Astrocyte (in vitro differentiated cells and primary cell): ENCODE results near the gene NUFIP2. TPM values are rescaled to one million over a fixed set of nuclear protein-coding genes. Genes with fewer than 3 reads are reported as not detected.

Experiments used
- DNase-seq: peaks from one replicate; pipeline ENCODE4 v3.0.0-alpha.2; 2010; ENCODE audit warnings: low read depth
- FAIRE-seq: peaks from 2 replicates; lab custom pipeline; 2011; peaks lifted over from hg19 to GRCh38; lab: Jason Lieb, UNC
- H2AFZ ChIP-seq: 2 replicates; pipeline ENCODE4 v1.6.0; 2012; ENCODE audit warnings: low read depth, low read length, inconsistent platforms
- H3K27ac ChIP-seq: 2 replicates; pipeline ENCODE4 v1.5.1; 2011; ENCODE audit warnings: low read depth, low read length, inconsistent platforms
- H3K27me3 ChIP-seq: 2 replicates; pipeline ENCODE4 v1.6.0; 2011; ENCODE audit warnings: low read length, inconsistent platforms; ENCODE audit not compliant: insufficient read depth
- H3K36me3 ChIP-seq: 2 replicates; pipeline ENCODE4 v1.5.1; 2011; ENCODE audit warnings: low read length, inconsistent platforms; ENCODE audit not compliant: insufficient read depth
- H3K4me1 ChIP-seq: 2 replicates; pipeline ENCODE4 v1.5.1; 2011; ENCODE audit warnings: low read length, inconsistent platforms; ENCODE audit not compliant: insufficient read depth
- H3K4me2 ChIP-seq: 2 replicates; pipeline ENCODE4 v1.6.0; 2012; ENCODE audit warnings: low read length, inconsistent platforms
- H3K4me3 ChIP-seq: 2 replicates; pipeline ENCODE4 v1.5.1; 2011; ENCODE audit warnings: low read depth, mild to moderate bottlenecking, low read length, inconsistent platforms; ENCODE audit not compliant: insufficient read depth
- H3K79me2 ChIP-seq: 2 replicates; pipeline ENCODE4 v1.6.0; 2012; ENCODE audit warnings: mild to moderate bottlenecking, low read length, inconsistent platforms; ENCODE audit not compliant: insufficient read depth
- H3K9ac ChIP-seq: 2 replicates; pipeline ENCODE4 v1.6.0; 2012; ENCODE audit warnings: mild to moderate bottlenecking, low read length, inconsistent platforms
- H3K9me3 ChIP-seq: 2 replicates; pipeline ENCODE4 v1.5.1; 2012; ENCODE audit warnings: low read depth, mild to moderate bottlenecking, low read length, inconsistent platforms; ENCODE audit not compliant: insufficient read depth
- H4K20me1 ChIP-seq: 2 replicates; pipeline ENCODE4 v1.6.0; 2012; ENCODE audit warnings: low read length, inconsistent platforms; ENCODE audit not compliant: insufficient read depth
- H3K27ac Mint-ChIP-seq: one replicate; pipeline ENCODE4 v1.8.0; 2021; ENCODE audit warnings: mild to moderate bottlenecking, mixed read lengths; ENCODE audit not compliant: unreplicated experiment
- H3K27me3 Mint-ChIP-seq: one replicate; pipeline ENCODE4 v1.8.0; 2021; ENCODE audit warnings: low read depth, mixed read lengths; ENCODE audit not compliant: unreplicated experiment
- H3K36me3 Mint-ChIP-seq: one replicate; pipeline ENCODE4 v1.8.0; 2021; ENCODE audit warnings: low read depth, mixed read lengths; ENCODE audit not compliant: unreplicated experiment
- H3K4me1 Mint-ChIP-seq: one replicate; pipeline ENCODE4 v1.8.0; 2021; ENCODE audit warnings: low read depth, mixed read lengths; ENCODE audit not compliant: unreplicated experiment
- H3K4me3 Mint-ChIP-seq: one replicate; pipeline ENCODE4 v1.8.0; 2021; ENCODE audit warnings: mild to moderate bottlenecking, moderate library complexity, mixed read lengths; ENCODE audit not compliant: unreplicated experiment
- H3K9me3 Mint-ChIP-seq: one replicate; pipeline ENCODE4 v1.8.0; 2021; ENCODE audit warnings: mild to moderate bottlenecking, mixed read lengths; ENCODE audit not compliant: unreplicated experiment
- EZH2 ChIP-seq: IDR thresholded peaks from 2 replicates; pipeline ENCODE4 v1.6.1; 2012; ENCODE audit warnings: mild to moderate bottlenecking, low read length, inconsistent platforms; ENCODE audit not compliant: insufficient read depth
- total RNA-seq: library from RNA; stranded (reverse); gene quantifications from 2 replicates; pipeline ENCODE4 v1.2.1, GENCODE V29; 2021
- TF ChIP-seq, protein P1 (sequence below): IDR thresholded peaks from 2 replicates; pipeline ENCODE4 v1.5.1; 2011; ENCODE audit warnings: low read depth, mild to moderate bottlenecking, inconsistent platforms, low read length, moderate library complexity; ENCODE audit not compliant: insufficient read depth

The NUFIP2 gene
- total RNA-seq, 1 donor from 2014 or later, result 79.8 TPM

DNA sequence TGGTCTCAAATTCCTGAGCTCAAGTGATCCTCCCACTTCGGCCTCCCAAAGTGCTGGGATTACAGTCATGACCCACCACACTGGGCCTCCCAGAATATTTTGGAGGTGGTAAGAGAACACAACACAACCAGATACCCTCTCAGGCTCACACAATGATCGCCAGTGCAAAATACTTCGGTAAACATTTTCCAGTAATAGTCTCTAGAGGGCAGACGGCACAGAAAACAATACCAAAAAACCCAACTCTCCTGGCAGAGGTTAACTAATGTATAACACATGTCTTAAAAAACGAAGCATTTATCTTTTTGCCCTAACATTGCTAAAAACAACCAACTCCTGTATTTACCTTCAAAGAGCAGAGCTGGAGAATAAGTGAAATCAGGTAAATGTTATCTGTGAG is 10.5 kb downstream of the NUFIP2 start:
- no peak overlapping the region for H3K4me3 ChIP-seq
- H4K20me1 ChIP-seq, result peaks cover 97% of the 10 kb centered on the region
- no peak overlapping the region for H3K27ac Mint-ChIP-seq

DNA sequence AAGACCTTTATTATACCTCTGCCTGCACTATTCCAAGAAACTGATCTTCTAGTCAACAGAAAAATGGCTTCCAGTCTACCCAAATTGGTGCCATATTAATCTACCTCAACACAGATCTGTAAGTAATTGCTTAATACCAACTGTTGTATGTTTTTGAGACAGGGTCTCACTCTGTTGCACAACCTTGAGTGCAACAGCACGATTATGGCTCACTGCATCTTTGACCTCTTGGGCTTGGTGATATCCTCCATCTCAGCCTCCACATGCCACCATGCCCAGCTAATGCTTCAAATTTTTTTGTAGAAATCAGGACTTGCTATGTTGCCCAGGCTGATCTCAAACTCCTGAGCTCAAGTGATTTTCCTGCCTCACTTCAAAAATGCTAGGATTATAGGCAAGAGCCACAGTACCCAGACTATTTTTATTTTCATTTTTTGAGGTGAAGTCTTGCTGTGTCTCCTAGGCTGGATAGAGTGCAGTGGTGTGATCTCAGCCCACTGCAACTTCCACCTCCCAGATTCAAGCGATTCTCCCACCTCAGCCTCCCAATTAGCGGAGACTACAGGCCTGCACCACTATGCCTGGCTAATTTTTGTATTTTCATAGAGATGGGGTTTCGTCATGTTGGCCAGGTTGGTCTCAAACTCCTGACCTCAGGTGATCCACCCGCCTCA is 14.4 kb downstream of the NUFIP2 start:
- DNase-seq (no peak), FAIRE-seq (no peak)
- Mint-ChIP-seq H3K36me3 (peaks cover 51% of the 10 kb centered on the region), H3K4me3 (no peak overlapping the region), H3K27ac (no peak overlapping the region), H3K4me1 (peaks cover 25% of the 10 kb centered on the region), H3K27me3 (no peaks in the 10 kb centered on the region), H3K9me3 (peaks cover 10% of the 10 kb centered on the region)
- peaks cover 43% of the 10 kb centered on the region for H3K36me3 ChIP-seq
- H4K20me1 ChIP-seq, result peaks cover 94% of the 10 kb centered on the region
- H3K9me3 ChIP-seq, result no peaks in the 10 kb centered on the region
- H3K27me3 ChIP-seq, result no peaks in the 10 kb centered on the region
- H2AFZ ChIP-seq, result no peak overlapping the region
- H3K4me1 ChIP-seq, result peaks cover 2% of the 10 kb centered on the region
- no peak overlapping the region for H3K9ac ChIP-seq
- no peak overlapping the region for H3K4me2 ChIP-seq
- TF ChIP-seq, protein P1, sequence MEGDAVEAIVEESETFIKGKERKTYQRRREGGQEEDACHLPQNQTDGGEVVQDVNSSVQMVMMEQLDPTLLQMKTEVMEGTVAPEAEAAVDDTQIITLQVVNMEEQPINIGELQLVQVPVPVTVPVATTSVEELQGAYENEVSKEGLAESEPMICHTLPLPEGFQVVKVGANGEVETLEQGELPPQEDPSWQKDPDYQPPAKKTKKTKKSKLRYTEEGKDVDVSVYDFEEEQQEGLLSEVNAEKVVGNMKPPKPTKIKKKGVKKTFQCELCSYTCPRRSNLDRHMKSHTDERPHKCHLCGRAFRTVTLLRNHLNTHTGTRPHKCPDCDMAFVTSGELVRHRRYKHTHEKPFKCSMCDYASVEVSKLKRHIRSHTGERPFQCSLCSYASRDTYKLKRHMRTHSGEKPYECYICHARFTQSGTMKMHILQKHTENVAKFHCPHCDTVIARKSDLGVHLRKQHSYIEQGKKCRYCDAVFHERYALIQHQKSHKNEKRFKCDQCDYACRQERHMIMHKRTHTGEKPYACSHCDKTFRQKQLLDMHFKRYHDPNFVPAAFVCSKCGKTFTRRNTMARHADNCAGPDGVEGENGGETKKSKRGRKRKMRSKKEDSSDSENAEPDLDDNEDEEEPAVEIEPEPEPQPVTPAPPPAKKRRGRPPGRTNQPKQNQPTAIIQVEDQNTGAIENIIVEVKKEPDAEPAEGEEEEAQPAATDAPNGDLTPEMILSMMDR, result no peak
- TF ChIP-seq EZH2, result no peak
- no peak overlapping the region for H3K4me3 ChIP-seq
- peaks cover 97% of the 10 kb centered on the region for H3K79me2 ChIP-seq
- H3K27ac ChIP-seq, result no peak overlapping the region

More for the DNA sequence above, 10.5 kb downstream of the NUFIP2 start:
- H3K4me1 ChIP-seq, result peaks cover 2% of the 10 kb centered on the region
- H2AFZ ChIP-seq, result no peak overlapping the region
- peak overlapping the region; percentile 62 for H3K4me3 Mint-ChIP-seq
- no peak overlapping the region for H3K9ac ChIP-seq
- H3K36me3 Mint-ChIP-seq, result peaks cover 36% of the 10 kb centered on the region
- peaks cover 34% of the 10 kb centered on the region for H3K4me1 Mint-ChIP-seq
- peaks cover 60% of the 10 kb centered on the region for H3K36me3 ChIP-seq
- TF ChIP-seq, protein P1, result no peak
- no peak for TF ChIP-seq EZH2
- no peaks in the 10 kb centered on the region for H3K9me3 ChIP-seq
- H3K27me3 Mint-ChIP-seq, result no peaks in the 10 kb centered on the region
- no peak overlapping the region for H3K27ac ChIP-seq
- no peaks in the 10 kb centered on the region for H3K27me3 ChIP-seq
- DNase-seq, result no peak
- H3K79me2 ChIP-seq, result peaks cover 99% of the 10 kb centered on the region
- H3K9me3 Mint-ChIP-seq, result peaks cover 7% of the 10 kb centered on the region
- FAIRE-seq, result no peak
- H3K4me2 ChIP-seq, result peak overlapping the region; percentile 2

DNA sequence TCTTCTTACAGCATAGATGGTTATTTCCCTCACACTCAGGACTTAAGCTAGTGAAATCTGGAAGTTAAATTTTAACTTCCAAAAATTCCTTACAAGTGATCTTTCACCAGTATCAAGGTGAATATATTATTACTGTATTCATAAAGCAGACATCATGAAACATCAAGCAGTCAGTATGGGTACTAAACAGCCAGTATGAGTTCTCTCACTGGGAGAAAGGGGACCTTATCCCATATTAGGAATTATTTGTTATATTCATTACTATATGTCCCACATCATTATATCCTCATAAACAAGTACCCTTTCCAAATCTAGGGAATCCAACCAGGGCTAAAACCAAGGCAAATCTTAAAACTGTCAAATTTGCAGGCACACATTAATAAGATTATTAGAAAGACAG is 15.3 kb downstream of the NUFIP2 start:
- Histone ChIP-seq H3K79me2 (peaks cover 98% of the 10 kb centered on the region), H3K36me3 (peaks cover 39% of the 10 kb centered on the region), H3K4me3 (no peak overlapping the region), H3K4me2 (no peak overlapping the region), H3K4me1 (peaks cover 2% of the 10 kb centered on the region), H3K27ac (no peak overlapping the region), H3K9me3 (no peaks in the 10 kb centered on the region), H2AFZ (no peak overlapping the region), H3K9ac (no peak overlapping the region), H3K27me3 (no peaks in the 10 kb centered on the region), H4K20me1 (peaks cover 96% of the 10 kb centered on the region)
- Mint-ChIP-seq H3K27ac (no peak overlapping the region), H3K4me3 (no peak overlapping the region), H3K9me3 (peaks cover 8% of the 10 kb centered on the region), H3K4me1 (peaks cover 24% of the 10 kb centered on the region), H3K27me3 (no peaks in the 10 kb centered on the region), H3K36me3 (peaks cover 51% of the 10 kb centered on the region)
- no peak for DNase-seq
- no peak for FAIRE-seq
- TF ChIP-seq, protein P1, result no peak
- no peak for TF ChIP-seq EZH2
